SU-DHL-6 (cell line): ENCODE results near the gene WDR11.
A peak's percentile ranks its signal among the peaks of the same experiment; 100 is the strongest.

Experiments
- H2AFZ ChIP-seq: fragments of 200-600 bp; sonication (generic); 2 replicates; pipeline ENCODE4 v1.6.1; 2014; ENCODE audit warnings: low read depth, mild to moderate bottlenecking, moderate library complexity, mixed read lengths, antibody characterized with exemption, low read length; ENCODE audit not compliant: severe bottlenecking
- H3F3A ChIP-seq: fragments of 200-600 bp; shearing (Covaris generic); 2 replicates; pipeline ENCODE4 v1.6.0; 2016; ENCODE audit warnings: antibody characterized with exemption, mild to moderate bottlenecking; ENCODE audit not compliant: insufficient read depth
- H3K27ac ChIP-seq: fragments of 200-600 bp; sonication (generic); 2 replicates; pipeline ENCODE4 v1.5.1; 2016; ENCODE audit warnings: low read depth, mild to moderate bottlenecking, low read length, moderate library complexity, mixed read lengths
- H3K27me3 ChIP-seq: fragments of 200-600 bp; sonication (generic), shearing (Covaris generic); 2 replicates; pipeline ENCODE4 v1.6.0; 2014; ENCODE audit warnings: mild to moderate bottlenecking, low read length
- H3K36me3 ChIP-seq: fragments of 200-600 bp; sonication (generic); 2 replicates; pipeline ENCODE4 v1.6.1; 2014; ENCODE audit warnings: mild to moderate bottlenecking, low read length, mixed read lengths
- H3K4me2 ChIP-seq: fragments of 300-600, 200-600 bp; shearing (Covaris generic), sonication (generic); 2 replicates; pipeline ENCODE4 v1.6.0; 2014; ENCODE audit warnings: low read length, low read depth, mild to moderate bottlenecking; ENCODE audit not compliant: poor library complexity, severe bottlenecking
- H3K4me3 ChIP-seq: fragments of 200-600 bp; sonication (generic); 2 replicates; pipeline ENCODE4 v1.5.1; 2014; ENCODE audit warnings: antibody characterized with exemption, low read length, mild to moderate bottlenecking, mixed read lengths; ENCODE audit not compliant: insufficient read depth, poor library complexity, severe bottlenecking
- H3K79me2 ChIP-seq: fragments of 200-600 bp; sonication (generic); 2 replicates; pipeline ENCODE4 v1.6.1; 2014; ENCODE audit warnings: mild to moderate bottlenecking, low read length, moderate library complexity; ENCODE audit not compliant: insufficient read depth
- H3K9ac ChIP-seq: fragments of 200-600 bp; sonication (generic); 2 replicates; pipeline ENCODE4 v1.7.0; 2014; ENCODE audit warnings: mild to moderate bottlenecking, low read length
- H3K9me2 ChIP-seq: fragments of 200-600 bp; sonication (generic); replicated peaks from 2 replicates; pipeline ENCODE4 v1.6.1; 2014; ENCODE audit warnings: low read length; ENCODE audit not compliant: insufficient read depth
- H3K9me3 ChIP-seq: fragments of 200-600 bp; sonication (generic); 2 replicates; pipeline ENCODE4 v1.6.1; 2014; ENCODE audit warnings: low read length, mixed read lengths; ENCODE audit not compliant: insufficient read depth
- H4K20me1 ChIP-seq: fragments of 200-600 bp; sonication (generic); 2 replicates; pipeline ENCODE4 v1.6.1; 2014; ENCODE audit warnings: low read depth, mild to moderate bottlenecking, antibody characterized with exemption, low read length, moderate library complexity, mixed read lengths
- CTCF ChIP-seq: fragments of 200-600 bp; sonication (generic); IDR thresholded peaks from one replicate; pipeline ENCODE4 v1.5.1; 2017; ENCODE audit warnings: antibody characterized with exemption, mild to moderate bottlenecking, low read length, moderate library complexity; ENCODE audit not compliant: insufficient read depth, poor library complexity, severe bottlenecking
- EZH2phosphoT487 ChIP-seq: fragments of 200-600 bp; sonication (generic), shearing (Covaris generic); conservative IDR thresholded peaks from 2 replicates; pipeline ENCODE4 v1.6.1; 2018; ENCODE audit warnings: mild to moderate bottlenecking, antibody characterized with exemption, low read length, moderate library complexity, mixed read lengths

Gene WDR11

GRCh38 chr10:120841522-120842189, 9.5 kb upstream of the WDR11 start:
- Histone ChIP-seq H3K4me3 (no peak overlapping the region), H3K9me3 (no peaks in the 10 kb centered on the region), H3K27me3 (no peaks in the 10 kb centered on the region), H3K9me2 (no peaks in the 10 kb centered on the region), H3K27ac (no peak overlapping the region), H3K4me2 (no peak overlapping the region), H3K9ac (no peak overlapping the region), H3K79me2 (no peaks in the 10 kb centered on the region), H2AFZ (no peak overlapping the region), H3F3A (no peaks in the 10 kb centered on the region), H3K36me3 (no peaks in the 10 kb centered on the region), H4K20me1 (no peaks in the 10 kb centered on the region)
- TF ChIP-seq EZH2phosphoT487 (no peak), CTCF (no peak)

GRCh38 chr10:120854388-120854787, 3.2 kb downstream of the WDR11 start:
- no peak overlapping the region for H3K9ac ChIP-seq
- TF ChIP-seq EZH2phosphoT487, result no peak
- no peak for TF ChIP-seq CTCF
- H3K4me2 ChIP-seq, result peak overlapping the region; percentile 5
- H3K36me3 ChIP-seq, result peaks cover 5% of the 10 kb centered on the region; the same call in 1 of the 2 replicates
- no peak overlapping the region for H2AFZ ChIP-seq
- H3K9me3 ChIP-seq, result no peaks in the 10 kb centered on the region
- H3K27me3 ChIP-seq, result no peaks in the 10 kb centered on the region
- H3K27ac ChIP-seq, result no peak overlapping the region
- no peaks in the 10 kb centered on the region for H3K9me2 ChIP-seq
- H4K20me1 ChIP-seq, result no peaks in the 10 kb centered on the region
- peaks cover 37% of the 10 kb centered on the region for H3K79me2 ChIP-seq
- H3F3A ChIP-seq, result no peaks in the 10 kb centered on the region; the same call in 1 of the 2 replicates
- H3K4me3 ChIP-seq, result no peak overlapping the region

GRCh38 chr10:120861178-120861855, 10.2 kb downstream of the WDR11 start:
- Histone ChIP-seq H3K36me3 (peaks cover 12% of the 10 kb centered on the region; the same call in 1 of the 2 replicates), H3K4me3 (no peak overlapping the region), H3K79me2 (no peaks in the 10 kb centered on the region), H3K27me3 (no peaks in the 10 kb centered on the region), H3K4me2 (no peak overlapping the region), H3F3A (no peaks in the 10 kb centered on the region; the same call in 1 of the 2 replicates), H4K20me1 (no peaks in the 10 kb centered on the region), H3K9ac (no peak overlapping the region), H3K9me2 (no peaks in the 10 kb centered on the region), H2AFZ (no peak overlapping the region), H3K9me3 (no peaks in the 10 kb centered on the region), H3K27ac (no peak overlapping the region)
- TF ChIP-seq CTCF (no peak), EZH2phosphoT487 (no peak)
